Skeletal muscle satellite cell (primary cell): ENCODE measurements around the gene SPPL2B.

Source experiments
- H3K27me3 ChIP-seq: 2 replicates; pipeline ENCODE4 v1.7.0; 2013; ENCODE audit warnings: low read length; ENCODE audit not compliant: control insufficient read depth, insufficient read depth
- H3K36me3 ChIP-seq: 2 replicates; pipeline ENCODE4 v1.7.0; 2013; ENCODE audit warnings: mild to moderate bottlenecking, control low read depth, low read length; ENCODE audit not compliant: insufficient read depth
- H3K4me1 ChIP-seq: 2 replicates; pipeline ENCODE4 v1.7.0; 2013; ENCODE audit warnings: low read length; ENCODE audit not compliant: control insufficient read depth, insufficient read depth
- H3K4me2 ChIP-seq: 2 replicates; pipeline ENCODE4 v1.7.0; 2013; ENCODE audit warnings: mild to moderate bottlenecking, low read length
- H3K4me3 ChIP-seq: 2 replicates; pipeline ENCODE4 v1.7.0; 2013; ENCODE audit warnings: low read length
- H3K9ac ChIP-seq: 2 replicates; pipeline ENCODE4 v1.7.0; 2013; ENCODE audit warnings: mild to moderate bottlenecking, low read depth, low read length, moderate library complexity
- H3K9me3 ChIP-seq: replicated peaks from 2 replicates; pipeline ENCODE4 v1.7.0; 2013; ENCODE audit warnings: mild to moderate bottlenecking, control low read depth, low read length

The SPPL2B gene

DNA sequence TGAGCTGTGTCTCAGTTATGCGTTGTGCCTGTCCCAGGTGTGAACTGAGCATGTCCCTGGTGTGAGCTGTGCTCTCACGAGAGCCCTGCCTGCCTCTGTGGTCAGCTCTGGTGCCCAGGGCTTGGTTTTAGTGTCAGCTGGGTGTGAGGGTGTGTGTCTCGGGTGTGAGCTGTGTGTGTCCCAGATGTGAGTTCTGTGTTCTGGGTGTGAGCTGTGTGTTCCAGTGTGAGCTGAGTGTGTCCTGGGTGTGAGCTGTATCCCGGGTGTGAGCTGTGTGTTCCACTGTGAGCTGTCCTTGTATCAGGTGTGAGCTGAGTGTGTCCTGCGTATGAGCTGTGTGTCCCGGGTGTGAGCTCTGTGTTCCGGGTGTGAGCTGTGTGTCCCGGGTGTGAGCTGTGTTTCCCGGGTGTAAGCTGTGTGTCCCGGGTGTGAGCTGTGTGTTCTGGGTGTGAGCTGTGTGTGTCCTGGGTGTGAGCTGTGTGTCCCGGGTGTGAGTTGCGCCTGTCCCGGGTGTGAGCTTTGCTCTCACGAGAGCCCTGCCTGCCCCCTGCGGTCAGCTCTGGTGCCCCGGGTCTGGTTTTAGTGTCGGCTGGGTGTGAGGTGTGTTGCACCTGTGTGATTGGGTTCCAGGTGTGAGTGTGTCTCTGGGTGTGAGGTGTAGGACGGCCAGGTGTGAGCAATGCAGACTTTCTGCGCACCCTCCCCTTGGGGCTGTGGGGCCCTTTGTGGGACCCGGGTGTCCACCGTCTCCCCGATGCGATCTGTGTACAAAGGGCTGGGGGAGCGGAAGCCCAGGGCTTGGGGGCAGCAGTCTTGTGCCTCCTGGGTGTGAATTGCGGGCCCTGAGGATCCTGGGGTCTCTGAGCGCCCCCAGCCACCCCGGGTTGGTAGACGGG is 39.4 kb upstream of the SPPL2B start:
- no peaks in the 10 kb centered on the region for H3K9me3 ChIP-seq
- no peak overlapping the region for H3K4me2 ChIP-seq
- no peak overlapping the region for H3K9ac ChIP-seq
- H3K27me3 ChIP-seq, result peaks cover 39% of the 10 kb centered on the region
- no peak overlapping the region for H3K4me3 ChIP-seq
- peaks cover 12% of the 10 kb centered on the region for H3K4me1 ChIP-seq
- no peaks in the 10 kb centered on the region for H3K36me3 ChIP-seq

DNA sequence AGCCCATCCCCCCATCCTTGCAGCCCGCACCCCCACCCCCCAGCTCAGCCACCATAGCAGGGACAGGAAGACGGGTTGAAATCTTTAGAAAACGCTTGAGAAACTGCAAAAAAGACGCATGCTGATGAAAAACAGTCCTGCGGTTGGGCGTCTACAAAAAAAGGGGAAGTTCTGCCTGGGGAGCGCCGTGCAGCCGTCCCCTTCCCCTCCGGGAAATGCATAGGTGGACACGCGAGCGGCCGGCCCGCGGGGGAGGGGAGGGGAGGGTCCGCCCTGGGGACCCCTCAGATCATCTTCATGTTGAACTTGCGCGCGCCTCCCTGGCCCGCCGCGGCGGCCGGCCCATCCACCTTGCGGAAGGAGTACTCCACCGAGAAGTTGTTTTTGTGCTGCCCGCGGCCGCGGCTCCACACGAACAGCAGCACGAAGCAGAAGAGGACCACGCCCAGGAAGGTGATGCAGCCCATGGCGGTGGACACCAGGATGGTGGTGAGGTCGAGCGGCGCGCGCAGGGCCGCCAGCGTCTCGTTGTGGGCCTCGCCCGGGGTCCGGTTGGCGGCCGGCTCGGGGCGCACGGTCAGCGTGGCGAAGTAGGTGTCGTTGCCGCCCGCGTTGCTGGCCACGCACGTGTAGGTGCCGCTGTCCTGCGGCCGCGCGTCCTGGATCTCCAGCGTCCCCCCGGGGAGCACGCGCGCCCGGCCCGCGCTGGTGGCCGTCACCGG is 38.6 kb upstream of the SPPL2B start:
- Histone ChIP-seq H3K36me3 (no peaks in the 10 kb centered on the region), H3K4me2 (peak overlapping the region; percentile 78), H3K9ac (no peak overlapping the region), H3K4me3 (no peak overlapping the region), H3K4me1 (peaks cover 21% of the 10 kb centered on the region), H3K27me3 (peaks cover 42% of the 10 kb centered on the region), H3K9me3 (no peaks in the 10 kb centered on the region)

DNA sequence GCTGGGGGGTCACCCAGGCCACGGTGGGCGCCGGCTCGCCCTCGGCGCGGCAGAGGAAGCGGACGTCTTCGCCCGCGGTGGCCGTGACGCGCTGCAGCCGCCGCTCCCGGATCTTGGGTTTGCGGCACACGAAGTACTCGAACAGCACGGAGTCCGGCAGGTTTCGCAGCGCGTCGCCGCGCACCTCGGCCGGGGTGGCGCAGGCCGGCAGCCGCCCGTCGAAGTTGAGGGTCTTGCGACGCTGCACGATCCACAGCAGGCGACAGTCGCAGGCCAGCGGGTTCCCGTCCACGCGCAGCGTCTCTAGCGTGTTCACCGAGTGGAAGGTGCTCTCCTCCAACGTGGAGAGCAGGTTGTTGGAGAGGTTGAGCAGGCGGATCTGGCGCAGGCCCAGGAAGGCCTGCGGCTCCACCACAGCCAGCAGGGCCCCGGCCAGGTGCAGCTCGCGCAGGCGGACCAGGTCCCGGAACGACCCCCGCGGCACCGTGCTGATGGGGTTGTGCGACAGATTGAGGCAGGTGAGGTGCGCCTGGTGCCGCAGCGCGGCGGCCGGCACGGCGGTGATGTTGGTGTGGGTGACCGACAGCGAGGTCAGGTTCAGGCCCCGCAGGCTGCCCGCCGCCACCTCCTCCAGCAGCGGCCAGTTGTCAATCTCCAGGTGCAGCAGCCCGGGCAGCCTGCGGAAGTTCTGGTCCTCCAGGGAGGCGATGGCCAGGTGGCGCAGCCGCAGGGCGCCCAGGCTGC is 37.9 kb upstream of the SPPL2B start:
- Histone ChIP-seq H3K27me3 (peaks cover 42% of the 10 kb centered on the region), H3K36me3 (no peaks in the 10 kb centered on the region), H3K4me1 (peaks cover 24% of the 10 kb centered on the region), H3K9ac (no peak overlapping the region), H3K4me2 (peak overlapping the region; percentile 78), H3K9me3 (no peaks in the 10 kb centered on the region), H3K4me3 (no peak overlapping the region)

DNA sequence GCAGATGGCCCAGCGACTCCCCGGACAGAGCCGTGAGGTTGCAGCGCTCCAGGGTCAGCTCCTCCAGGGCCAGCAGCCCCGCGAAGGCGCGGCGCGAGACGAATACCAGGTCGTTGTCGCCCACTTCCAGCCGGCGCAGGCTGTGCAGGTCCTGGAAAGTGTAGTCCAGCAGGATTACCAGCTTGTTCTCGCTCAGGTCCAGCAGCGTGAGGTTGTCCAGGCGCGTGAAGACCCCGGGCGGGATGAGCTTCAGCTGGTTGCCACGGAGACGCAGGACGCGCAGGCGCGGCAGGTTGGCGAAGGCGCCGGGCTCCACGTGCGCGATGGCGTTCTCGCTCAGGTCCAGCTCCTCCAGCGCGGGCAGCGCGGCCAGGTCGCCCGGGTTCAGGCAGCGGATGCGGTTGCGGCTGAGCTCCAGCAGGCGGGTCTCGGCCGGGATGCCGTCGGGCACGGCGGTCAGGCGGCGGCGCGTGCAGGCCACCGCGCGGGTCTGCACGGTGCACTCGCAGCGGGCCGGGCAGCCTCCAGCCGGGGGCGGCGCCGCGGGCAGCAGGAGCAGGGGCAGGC is 37.2 kb upstream of the SPPL2B start:
- no peaks in the 10 kb centered on the region for H3K36me3 ChIP-seq
- peak overlapping the region; percentile 1 for H3K4me2 ChIP-seq
- H3K27me3 ChIP-seq, result peaks cover 42% of the 10 kb centered on the region
- H3K9ac ChIP-seq, result no peak overlapping the region
- peaks cover 24% of the 10 kb centered on the region for H3K4me1 ChIP-seq
- H3K9me3 ChIP-seq, result no peaks in the 10 kb centered on the region
- H3K4me3 ChIP-seq, result no peak overlapping the region

DNA sequence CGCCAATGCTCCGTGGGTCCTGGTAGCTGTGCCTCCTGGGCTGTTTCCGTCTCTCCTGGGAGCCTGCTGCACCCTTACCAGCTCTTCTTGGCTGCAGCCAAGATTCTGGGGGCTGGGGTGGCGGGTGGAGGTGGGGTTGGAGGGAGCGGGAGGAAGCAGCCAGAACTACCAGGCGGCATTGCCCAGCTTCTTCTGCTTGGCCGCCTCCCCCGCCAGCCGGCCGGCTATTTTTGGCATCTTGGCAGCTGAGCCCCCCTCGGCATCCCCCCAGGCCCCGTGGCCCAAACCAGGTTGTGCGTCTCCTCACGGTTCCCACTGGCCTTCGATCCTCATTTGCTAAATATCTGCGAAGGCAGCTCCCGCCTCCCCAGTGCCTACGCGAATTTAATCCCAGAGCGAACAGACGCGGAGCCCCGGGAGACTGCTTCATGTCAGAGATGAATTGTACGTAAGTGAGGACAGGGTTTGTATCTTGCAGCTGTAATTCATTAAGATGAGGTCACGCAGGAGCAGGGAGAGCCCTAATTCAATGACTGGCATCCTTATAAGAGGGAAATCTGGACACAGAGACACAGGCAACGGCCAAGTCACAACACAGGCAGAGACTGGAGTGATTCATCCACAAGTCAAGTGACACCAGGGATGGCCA is 33.7 kb upstream of the SPPL2B start:
- no peaks in the 10 kb centered on the region for H3K36me3 ChIP-seq
- H3K9ac ChIP-seq, result peak overlapping the region; percentile 1
- H3K4me3 ChIP-seq, result no peak overlapping the region
- H3K9me3 ChIP-seq, result no peaks in the 10 kb centered on the region
- peaks cover 22% of the 10 kb centered on the region for H3K27me3 ChIP-seq
- peaks cover 22% of the 10 kb centered on the region for H3K4me1 ChIP-seq
- peak overlapping the region; percentile 66 for H3K4me2 ChIP-seq

DNA sequence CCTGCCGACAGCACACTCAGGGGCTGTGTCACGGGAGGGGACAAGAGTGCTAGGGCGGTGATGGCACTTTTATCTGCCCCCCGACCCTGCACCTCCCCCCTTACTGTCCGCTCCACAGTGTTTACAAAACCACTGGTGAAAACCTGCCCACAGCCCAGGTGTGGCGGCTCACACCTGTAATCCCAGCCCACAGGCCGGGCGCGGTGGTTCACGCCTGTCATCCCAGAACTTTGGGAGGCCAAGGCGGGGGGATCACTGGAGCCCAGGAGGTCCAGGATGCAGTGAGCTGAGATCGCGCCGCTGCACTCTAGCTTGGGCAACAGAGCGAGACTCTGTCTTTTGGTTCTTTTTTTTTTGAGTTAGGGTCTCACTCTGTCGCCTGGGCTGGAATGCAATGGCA is 32.3 kb upstream of the SPPL2B start:
- Histone ChIP-seq H3K4me3 (no peak overlapping the region), H3K4me1 (peaks cover 14% of the 10 kb centered on the region), H3K27me3 (peaks cover 9% of the 10 kb centered on the region), H3K36me3 (no peaks in the 10 kb centered on the region), H3K9ac (no peak overlapping the region), H3K4me2 (no peak overlapping the region), H3K9me3 (no peaks in the 10 kb centered on the region)

DNA sequence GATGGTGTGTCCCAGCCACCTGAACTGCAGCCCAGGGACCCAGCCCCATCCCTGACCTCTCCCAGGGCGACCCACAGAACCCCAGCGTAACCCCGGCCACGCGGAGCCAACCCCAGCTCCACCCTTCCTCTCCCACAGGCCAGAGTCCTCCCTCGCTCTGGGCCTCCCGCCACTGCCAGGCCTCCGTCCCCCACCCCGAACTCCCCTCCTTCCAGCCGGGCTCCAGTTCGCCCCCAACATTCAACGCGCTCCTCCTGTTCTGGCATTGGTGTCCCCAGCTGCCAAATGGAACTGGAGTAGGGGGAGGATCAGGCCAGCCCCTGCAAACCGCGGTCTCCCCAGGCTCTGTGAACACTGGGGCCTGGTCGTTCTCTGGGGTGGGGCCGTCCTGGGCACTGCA is 28.0 kb upstream of the SPPL2B start:
- H3K4me3 ChIP-seq, result no peak overlapping the region
- no peaks in the 10 kb centered on the region for H3K36me3 ChIP-seq
- peaks cover 5% of the 10 kb centered on the region for H3K27me3 ChIP-seq
- no peak overlapping the region for H3K4me2 ChIP-seq
- no peaks in the 10 kb centered on the region for H3K9me3 ChIP-seq
- H3K9ac ChIP-seq, result no peak overlapping the region
- peaks cover 5% of the 10 kb centered on the region for H3K4me1 ChIP-seq

DNA sequence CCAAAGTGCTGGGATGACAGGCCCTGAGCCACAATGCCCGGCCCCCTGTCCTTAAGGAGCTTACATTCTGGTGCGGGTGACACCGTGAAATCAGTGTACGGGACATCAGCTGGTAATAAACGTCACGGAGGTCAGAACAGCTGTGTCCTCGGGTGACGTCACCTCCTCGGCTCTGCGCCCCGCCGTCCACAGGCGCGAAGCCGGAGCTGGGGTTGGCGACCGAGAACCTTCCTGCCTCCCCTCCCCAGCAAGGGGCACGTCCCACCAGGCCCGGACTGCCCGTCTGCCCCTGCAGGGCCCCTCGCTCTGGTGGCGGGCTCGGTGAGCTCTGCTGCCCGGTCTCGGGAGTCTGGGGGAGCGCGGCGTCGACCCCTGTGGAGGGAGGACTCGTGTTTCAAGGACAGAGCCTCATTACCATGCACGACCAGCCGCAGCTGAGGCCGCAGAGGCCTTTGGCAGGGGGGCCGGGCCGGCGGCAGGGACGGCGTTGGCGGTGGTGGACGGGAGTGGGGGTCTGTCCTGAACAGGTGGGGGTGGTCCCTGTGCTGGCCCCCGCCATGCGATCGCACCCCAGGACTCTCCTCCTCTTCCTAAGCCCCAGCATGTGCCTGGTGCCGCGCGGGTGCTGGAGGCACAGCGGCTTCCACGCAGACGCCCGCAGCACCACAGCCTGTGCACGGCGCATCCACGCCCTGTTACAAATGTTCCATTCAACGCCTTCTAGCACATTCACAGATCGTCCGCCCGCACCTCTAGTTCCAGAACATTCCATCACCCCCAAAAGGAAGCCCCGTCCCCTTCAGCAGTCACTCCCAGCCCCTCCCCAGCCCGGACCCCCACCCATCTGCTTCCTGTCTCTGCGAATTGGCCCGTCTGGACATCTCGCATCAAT is 25.9 kb upstream of the SPPL2B start:
- Histone ChIP-seq H3K27me3 (peaks cover 17% of the 10 kb centered on the region), H3K4me3 (peak overlapping the region; percentile 19), H3K36me3 (no peaks in the 10 kb centered on the region), H3K4me1 (peaks cover 5% of the 10 kb centered on the region), H3K4me2 (peak overlapping the region; percentile 43), H3K9ac (no peak overlapping the region), H3K9me3 (no peaks in the 10 kb centered on the region)

DNA sequence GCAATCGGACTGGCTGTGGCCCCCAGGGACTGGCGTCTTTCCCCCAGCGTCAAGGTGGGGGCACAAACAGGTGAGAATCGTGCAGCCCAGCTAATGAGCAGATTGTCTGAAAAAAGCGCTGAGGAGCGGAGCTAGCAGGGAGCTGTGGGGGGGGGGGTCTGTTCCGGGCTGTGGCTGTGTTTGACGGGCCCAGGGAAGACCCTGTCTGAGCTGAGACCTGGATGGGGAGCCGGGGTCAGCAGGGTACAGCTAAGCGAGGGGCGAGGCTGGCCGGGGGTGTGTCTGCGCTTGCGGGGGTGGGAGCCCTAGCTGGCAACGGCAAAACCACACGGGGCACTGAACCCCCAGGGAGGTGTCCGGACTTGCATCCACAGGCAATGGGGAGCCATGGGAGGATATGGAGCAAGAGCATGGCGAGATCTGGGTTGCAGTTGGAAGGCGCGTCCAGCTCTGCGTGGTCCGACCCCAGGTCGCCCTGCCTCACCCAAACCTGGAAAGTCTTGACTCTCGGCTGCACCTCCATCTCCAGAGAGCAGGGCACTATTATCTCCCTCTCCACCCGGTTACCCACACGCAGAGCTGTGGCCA is 25.2 kb upstream of the SPPL2B start:
- no peak overlapping the region for H3K9ac ChIP-seq
- no peaks in the 10 kb centered on the region for H3K36me3 ChIP-seq
- peaks cover 5% of the 10 kb centered on the region for H3K4me1 ChIP-seq
- no peak overlapping the region for H3K4me2 ChIP-seq
- H3K9me3 ChIP-seq, result no peaks in the 10 kb centered on the region
- H3K27me3 ChIP-seq, result peaks cover 22% of the 10 kb centered on the region
- no peak overlapping the region for H3K4me3 ChIP-seq
